Keratinocyte (primary cell): ENCODE results near the gene UROS.

ENCODE experiments used
- EZH2 ChIP-seq: IDR thresholded peaks from one replicate; pipeline ENCODE4 v1.6.1; 2012; ENCODE audit warnings: inconsistent platforms, mild to moderate bottlenecking, low read length, moderate library complexity
- TF ChIP-seq, protein P1 (sequence below), 3 experiments: IDR thresholded peaks in 1 of 3; conservative IDR thresholded peaks in 1 of 3; optimal IDR thresholded peaks in 1 of 3; 2 replicates in 2 of 3; 3 replicates in 1 of 3; pipeline versions ENCODE3 to v1.5.1; 2011; ENCODE audit warnings: low read length in 3 of 3, mild to moderate bottlenecking in 3 of 3, moderate library complexity in 2 of 3, control low read depth in 1 of 3, inconsistent platforms in 1 of 3; ENCODE audit not compliant: insufficient read depth in 2 of 3; ENCODE audit errors: extremely low read depth in 1 of 3

- TF ChIP-seq, protein P1, sequence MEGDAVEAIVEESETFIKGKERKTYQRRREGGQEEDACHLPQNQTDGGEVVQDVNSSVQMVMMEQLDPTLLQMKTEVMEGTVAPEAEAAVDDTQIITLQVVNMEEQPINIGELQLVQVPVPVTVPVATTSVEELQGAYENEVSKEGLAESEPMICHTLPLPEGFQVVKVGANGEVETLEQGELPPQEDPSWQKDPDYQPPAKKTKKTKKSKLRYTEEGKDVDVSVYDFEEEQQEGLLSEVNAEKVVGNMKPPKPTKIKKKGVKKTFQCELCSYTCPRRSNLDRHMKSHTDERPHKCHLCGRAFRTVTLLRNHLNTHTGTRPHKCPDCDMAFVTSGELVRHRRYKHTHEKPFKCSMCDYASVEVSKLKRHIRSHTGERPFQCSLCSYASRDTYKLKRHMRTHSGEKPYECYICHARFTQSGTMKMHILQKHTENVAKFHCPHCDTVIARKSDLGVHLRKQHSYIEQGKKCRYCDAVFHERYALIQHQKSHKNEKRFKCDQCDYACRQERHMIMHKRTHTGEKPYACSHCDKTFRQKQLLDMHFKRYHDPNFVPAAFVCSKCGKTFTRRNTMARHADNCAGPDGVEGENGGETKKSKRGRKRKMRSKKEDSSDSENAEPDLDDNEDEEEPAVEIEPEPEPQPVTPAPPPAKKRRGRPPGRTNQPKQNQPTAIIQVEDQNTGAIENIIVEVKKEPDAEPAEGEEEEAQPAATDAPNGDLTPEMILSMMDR (optimal IDR thresholded peaks at IDR 0.05 in 1 of 3, IDR thresholded peaks at IDR 0.05 in 1 of 3, conservative IDR thresholded peaks at IDR 0.05 in 1 of 3; ENCODE audit: extremely low read depth in 1 of 3, insufficient read depth in 2 of 3, low read length in 3 of 3) = no peak
- no peak for TF ChIP-seq EZH2
These were observed 26.4 kb upstream of the UROS start for GRCh38 chr10:125849448-125849847.
